Lower leg skin (tissue), 4 donors: ENCODE results near the gene IL25. TPM values are rescaled to one million over a fixed set of nuclear protein-coding genes. Genes with fewer than 3 reads are reported as not detected.
A peak's percentile ranks its signal among the peaks of the same experiment; 100 is the strongest.

ENCODE experiments used
- DNase-seq, 2 donors: peaks; one replicate each; pipeline ENCODE4 v3.0.0-alpha.2; 2019; ENCODE audit warnings: low spot score in 2 of 2
- H3K4me3 ChIP-seq: fragments of 200-600 bp; sonication (generic); 2 replicates; pipeline ENCODE4 v1.5.1; 2017; ENCODE audit warnings: mild to moderate bottlenecking, low read depth; ENCODE audit not compliant: poor library complexity, severe bottlenecking
- CTCF ChIP-seq, 3 donors: fragments of 450-650 bp; IDR thresholded peaks; one replicate each; pipeline ENCODE4 v1.5.1; 2016; ENCODE audit warnings: antibody characterized with exemption in 3 of 3, mild to moderate bottlenecking in 3 of 3, moderate library complexity in 2 of 3
- POLR2A ChIP-seq, 2 donors: fragments of 450-650 bp; IDR thresholded peaks; one replicate each; pipeline ENCODE4 v1.6.1; 2016 to 2017; ENCODE audit warnings: antibody characterized with exemption in 2 of 2, mild to moderate bottlenecking in 1 of 2, moderate library complexity in 1 of 2
- WGBS, 2 donors: methylation state at CpG; one replicate each; pipeline ENCODE4 v1.1.5; 2018; 5-methylcytosine and 5-hydroxymethylcytosine counted together
- intact Hi-C: fragments of 100-400 bp; cut with DNase I; formaldehyde crosslinking; loops from one replicate; pipeline ENCODE4 v1.15.0; 2023; ENCODE audit warnings: low total_unique reads
- total RNA-seq, 4 donors: library from RNA; depleted of rRNA; stranded (reverse); fragments of >200 nt; gene quantifications; one replicate each; pipeline ENCODE4 v1.1.0, GENCODE V29; 2016

The IL25 gene
- total RNA-seq, 4 donors from 2014 or later = not detected

DNA sequence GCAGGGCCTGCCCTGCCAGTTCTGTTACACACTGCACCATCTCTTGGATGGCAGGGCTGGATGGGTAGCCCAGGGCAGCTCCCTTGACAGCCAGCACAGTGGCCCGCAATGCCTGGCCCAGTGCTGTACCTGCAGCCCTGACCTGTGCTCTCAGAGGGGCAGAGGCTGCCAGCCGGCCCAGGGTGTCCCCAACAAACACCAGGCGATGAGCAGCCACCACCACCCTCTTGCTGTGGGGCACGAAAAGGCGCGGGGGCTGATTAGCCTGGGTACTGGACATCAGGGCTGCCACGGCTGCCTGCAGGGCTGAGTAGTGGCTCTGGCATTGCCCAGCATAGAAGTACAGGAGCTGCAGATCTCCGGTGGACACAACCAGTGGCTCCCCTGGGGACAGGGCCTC lies 15.3 kb upstream of the IL25 start:
- no peak overlapping the region for H3K4me3 ChIP-seq
- TF ChIP-seq CTCF (IDR thresholded peaks at IDR 0.05) (no peak), POLR2A (IDR thresholded peaks at IDR 0.05) (no peak)
- intact Hi-C loops = no loop called here
- 82 to 84% methylated on average over 8 of the region's 8 CpGs for WGBS, 2 donors
- peak in 1 of 2 donors; percentile 81 for DNase-seq

DNA sequence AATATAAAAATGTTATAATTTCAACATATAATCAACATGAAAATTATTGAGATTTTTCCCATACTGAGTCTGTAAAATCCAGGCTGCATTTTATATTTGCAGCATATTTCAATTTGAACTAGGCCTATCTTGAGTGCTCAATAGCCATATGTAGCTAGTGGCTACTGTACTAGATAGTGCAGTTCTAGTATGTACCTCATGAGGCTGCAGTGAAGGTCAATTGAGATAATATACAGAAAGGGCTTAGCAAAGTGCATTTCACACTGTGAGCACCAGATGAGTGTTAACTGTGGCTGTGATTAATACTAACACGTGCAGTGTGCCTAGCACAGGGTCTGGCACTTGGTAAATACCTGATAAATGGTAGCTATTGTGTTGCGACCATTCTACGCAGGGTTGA lies 14.6 kb upstream of the IL25 start:
- intact Hi-C loops = no loop called here
- 89 to 90% methylated on average over 3 of the region's 3 CpGs for WGBS, 2 donors

DNA sequence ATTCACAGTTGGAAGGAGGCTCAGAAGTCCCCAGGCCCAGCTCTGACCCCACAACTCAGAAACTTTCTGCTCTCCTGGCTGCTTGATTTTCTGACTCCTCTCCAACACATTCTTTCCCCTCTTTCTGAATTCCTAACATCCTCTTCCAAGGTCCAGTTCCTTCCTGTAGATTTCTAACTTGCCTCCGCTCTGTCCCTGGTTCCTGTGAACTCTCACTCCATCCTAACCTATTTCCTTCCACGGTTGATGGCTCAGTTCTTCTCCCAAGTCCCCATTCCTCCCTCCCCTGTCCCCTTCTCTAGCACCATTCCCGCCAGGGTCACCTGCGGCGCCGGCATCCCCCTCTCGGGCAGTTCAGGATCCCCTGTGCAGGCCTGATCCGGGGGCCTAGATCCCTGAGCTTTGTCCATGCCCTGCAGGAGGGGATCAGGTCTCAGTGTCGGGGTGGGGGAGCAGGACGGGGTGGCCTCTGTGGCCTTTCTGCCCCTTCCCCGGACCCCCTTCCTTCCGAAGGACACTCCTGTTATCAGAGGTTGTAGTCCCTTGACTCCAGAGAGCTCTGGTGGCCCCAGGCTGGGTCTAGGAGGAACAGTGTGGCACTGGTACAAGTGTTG lies 13.9 kb upstream of the IL25 start:
- 86 to 87% methylated on average over 12 of the region's 12 CpGs for WGBS, 2 donors
- intact Hi-C loops = no loop called here
- H3K4me3 ChIP-seq = no peak overlapping the region
- TF ChIP-seq CTCF (IDR thresholded peaks at IDR 0.05) (no peak), POLR2A (IDR thresholded peaks at IDR 0.05) (no peak)
- no peak for DNase-seq

More for the DNA sequence above, 14.6 kb upstream of the IL25 start:
- DNase-seq = no peak
- H3K4me3 ChIP-seq = no peak overlapping the region
- no peak for TF ChIP-seq CTCF (IDR thresholded peaks at IDR 0.05)
- TF ChIP-seq POLR2A (IDR thresholded peaks at IDR 0.05) = no peak

- WGBS, 2 donors = 77% methylated on average over 6 to 10 of the region's 11 CpGs
- no peak for TF ChIP-seq POLR2A (IDR thresholded peaks at IDR 0.05)
- no peak for TF ChIP-seq CTCF (IDR thresholded peaks at IDR 0.05)
- intact Hi-C loops = no loop called here
Observed at GRCh38 chr14:23359167-23359626, 13.4 kb upstream of the IL25 start.

GRCh38 chr14:23359722-23360447 lies 12.7 kb upstream of the IL25 start:
- H3K4me3 ChIP-seq = no peak overlapping the region
- peak in 1 of 2 donors; percentile 68 for DNase-seq
- intact Hi-C loops = no loop called here
- TF ChIP-seq POLR2A (IDR thresholded peaks at IDR 0.05) = no peak
- TF ChIP-seq CTCF (IDR thresholded peaks at IDR 0.05) = no peak
- 83 to 85% methylated on average over 22 of the region's 22 CpGs for WGBS, 2 donors

More at GRCh38 chr14:23359167-23359626, 13.4 kb upstream of the IL25 start:
- DNase-seq = peak in 1 of 2 donors; percentile 73
- H3K4me3 ChIP-seq = no peak overlapping the region
